Dedifferentiated amniotic fluid mesenchymal stem cell (primary cell): ENCODE results near the gene GPC5.
"Not testable (repeated sequence)": the region's sequence is repeated elsewhere in the genome, so short reads cannot be mapped to it uniquely, and the experiment has no call there.

Source experiments
- DNase-seq: peaks from one replicate; pipeline ENCODE4 v3.0.0-alpha.2; 2016; ENCODE audit errors: extremely low spot score

Gene GPC5

DNA sequence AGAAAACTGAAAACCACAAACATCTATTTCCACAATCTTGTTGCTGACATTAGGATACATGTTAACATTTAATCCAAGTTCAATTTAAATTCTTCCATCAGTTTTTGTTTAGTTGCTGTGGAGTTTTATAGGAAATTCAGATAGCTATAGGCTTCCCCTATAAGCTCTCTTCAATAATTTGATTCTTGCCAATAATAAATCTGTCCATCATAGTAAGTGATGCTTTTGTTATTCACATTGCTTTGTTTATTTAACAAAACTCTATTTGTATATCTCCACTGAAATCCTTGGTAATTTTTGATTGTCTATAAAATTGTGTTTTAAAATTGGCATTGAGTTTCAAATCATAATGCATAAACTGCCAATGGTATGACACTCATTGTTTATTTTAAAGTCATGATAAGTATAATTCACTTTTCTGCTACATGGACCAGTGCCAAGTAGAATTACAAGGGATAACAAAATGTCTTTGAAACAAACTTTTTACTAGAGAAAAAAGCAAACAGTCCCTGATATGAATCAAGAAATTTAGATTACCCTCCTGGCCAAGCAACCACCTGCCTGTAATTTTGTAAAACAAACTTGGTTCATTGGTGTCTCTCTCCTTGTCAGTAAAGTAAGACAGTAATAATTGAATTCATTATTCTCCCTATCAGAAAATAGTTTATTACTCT is 1250.9 kb downstream of the GPC5 start:
- no peak for DNase-seq

DNA sequence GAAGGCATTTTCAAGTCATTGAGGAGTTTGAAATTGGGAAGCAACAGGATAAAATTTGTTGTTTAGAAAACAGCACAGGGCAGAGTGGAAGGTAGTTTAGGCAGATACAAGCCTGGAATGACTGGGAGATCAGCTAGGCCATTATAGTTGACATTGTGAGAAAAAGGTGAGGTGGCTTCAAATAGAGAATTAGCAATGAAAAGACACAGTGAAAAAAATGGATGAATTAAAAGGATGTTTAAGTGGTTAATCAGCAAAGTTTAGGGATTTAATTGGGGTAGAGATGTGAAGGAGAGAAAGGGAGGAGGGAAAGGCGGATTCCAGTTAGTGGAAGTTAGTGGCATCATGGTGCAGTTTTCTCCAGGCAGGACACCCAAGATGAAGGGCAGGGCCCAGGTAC is 1257.7 kb downstream of the GPC5 start:
- DNase-seq = no peak

DNA sequence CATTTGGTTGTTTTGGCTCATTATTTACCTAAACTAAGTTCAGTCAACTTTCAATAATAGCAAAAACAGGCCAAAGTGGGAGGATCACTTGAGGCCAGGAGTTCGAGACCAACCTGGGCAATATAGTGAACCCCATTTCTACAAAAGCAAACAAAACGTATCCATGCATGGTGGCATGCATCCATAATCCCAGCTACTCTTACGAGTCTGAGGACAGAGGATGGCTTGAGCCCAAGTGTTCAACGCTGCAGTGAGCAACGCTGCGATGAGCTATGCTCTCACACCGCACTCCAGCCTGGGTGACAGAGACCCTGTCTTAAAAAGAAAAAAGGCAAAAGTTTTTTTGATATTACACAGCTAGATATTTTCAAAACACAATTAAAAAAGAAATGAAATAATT is 1258.2 kb downstream of the GPC5 start:
- DNase-seq = no peak

DNA sequence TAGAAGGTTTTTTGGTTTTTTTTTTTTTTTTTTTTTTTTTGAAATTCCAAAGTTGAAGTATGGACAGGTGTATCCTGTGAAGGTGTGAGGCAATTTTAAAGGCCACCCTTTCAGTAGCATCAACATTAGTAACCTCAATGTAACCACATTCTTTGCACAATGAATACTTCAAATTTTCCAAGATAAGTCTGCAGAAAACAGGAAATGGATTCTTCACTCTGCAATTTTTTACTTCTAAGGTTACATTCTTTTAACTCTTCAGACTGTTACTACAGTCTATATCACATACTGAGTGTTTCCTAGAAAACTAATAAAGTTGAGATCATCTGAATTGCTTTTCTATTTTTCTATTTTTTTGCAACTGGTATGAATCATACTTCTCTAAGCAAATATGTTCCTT is 1259.1 kb downstream of the GPC5 start:
- DNase-seq = no peak

DNA sequence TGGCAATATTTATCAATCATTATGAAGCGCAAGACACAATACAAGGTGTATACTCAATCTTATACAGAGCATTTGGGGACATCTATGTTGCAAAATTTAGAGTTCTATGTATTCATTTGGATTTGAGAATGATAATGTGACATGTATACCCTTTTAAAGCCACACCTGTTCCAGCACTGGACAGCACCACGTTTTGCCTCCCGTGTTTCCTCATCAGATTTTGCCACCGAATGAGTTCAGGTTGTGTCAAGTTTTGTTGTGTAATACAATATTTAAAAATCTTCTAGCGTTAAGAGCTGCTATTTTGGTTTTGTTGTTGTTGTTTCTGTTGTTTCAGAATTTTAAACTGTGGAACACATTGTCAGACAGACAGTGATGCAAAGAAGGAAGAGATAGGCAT is 1259.9 kb downstream of the GPC5 start:
- DNase-seq = no peak

DNA sequence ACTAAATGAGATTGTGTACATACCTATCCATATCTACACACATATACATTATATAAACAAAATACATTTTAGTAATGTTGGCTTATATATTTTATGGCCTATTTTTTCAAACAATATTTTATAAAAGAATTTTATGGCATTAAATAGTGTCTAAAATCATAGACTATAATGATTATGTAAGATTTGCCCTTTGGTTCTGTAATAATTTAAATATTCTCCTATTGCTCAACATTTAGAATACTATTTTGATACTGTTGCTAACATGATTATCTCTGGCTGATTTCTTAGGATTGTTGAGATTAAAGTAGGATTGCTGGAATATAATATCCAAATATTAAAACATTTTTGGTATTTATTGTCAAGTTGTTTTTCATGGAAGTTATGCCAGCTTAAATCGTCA is 1263.0 kb downstream of the GPC5 start:
- DNase-seq = no peak

DNA sequence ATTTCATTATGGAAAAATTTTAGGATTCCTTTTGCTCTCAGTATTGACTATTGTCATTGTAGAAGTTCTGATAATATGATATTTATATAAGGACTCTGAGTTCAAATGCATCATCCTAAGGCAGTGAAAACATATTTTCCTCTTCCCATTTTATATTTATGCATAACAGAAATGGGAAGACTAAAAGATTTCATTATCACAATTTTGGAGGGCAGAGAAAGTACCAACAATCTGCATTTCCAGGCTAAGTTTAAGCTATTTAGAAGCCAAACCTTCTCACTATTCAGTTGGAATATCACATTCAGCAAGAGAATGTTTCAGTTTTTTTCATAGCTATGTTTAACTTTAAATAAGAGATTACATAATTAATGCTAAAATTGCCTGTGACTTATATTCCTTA is 1269.7 kb downstream of the GPC5 start:
- DNase-seq = no peak

DNA sequence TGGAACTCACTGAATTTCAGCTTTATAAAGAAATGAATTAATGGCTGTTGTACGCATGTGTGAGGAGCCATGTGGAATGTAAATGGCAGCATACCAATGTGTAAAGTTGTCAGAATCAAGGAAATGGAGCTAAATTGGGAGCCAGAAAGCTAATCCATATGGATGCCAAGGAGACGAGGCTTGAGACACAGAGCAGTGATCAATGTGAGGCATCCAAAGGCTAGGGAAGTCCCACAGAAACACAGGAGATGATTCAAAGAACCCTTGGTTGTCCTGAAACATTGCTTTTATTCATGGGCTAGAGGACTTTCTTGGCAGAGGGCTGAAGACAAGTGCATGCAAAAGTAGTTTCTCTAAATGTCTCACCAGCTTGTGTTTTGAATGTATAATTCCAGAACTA is 1271.7 kb downstream of the GPC5 start:
- no peak for DNase-seq

DNA sequence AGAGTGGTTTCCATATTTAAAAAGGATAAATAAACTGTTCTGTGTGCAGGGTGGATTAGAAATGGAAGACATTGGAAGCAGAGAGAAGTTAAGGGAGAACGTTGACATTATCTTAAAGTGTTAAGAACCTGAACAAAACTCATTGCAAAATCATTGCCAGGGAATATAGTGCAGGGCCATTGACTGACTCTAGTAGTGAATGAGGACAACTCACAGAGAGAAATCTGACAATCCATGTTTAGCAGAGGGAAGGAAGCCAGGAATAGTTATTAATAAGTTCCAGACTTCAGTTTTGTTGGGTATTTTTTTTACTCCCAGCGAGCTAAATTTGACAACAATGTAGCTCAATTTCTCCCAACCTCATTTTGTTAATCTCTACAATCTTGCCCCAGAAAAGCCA is 1273.4 kb downstream of the GPC5 start:
- DNase-seq = no peak

DNA sequence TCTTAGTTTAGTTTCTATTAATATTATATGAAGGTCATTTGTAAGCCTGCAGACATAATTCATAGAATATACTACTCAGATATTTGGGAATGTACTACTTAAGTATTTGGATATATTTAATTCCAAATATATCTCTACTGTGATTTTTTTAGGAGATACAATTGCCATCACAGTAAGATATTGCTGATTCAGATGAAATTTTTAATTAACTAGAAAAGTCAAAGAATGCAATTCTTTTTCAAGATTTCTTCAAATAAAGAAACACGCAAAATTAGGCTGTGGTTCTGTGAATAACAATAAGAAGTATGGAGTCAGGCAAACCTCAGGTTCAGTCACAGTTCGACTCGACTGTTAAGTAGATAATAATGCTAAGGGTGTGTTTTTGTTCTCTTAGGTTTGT is 1277.8 kb downstream of the GPC5 start:
- DNase-seq = no peak

DNA sequence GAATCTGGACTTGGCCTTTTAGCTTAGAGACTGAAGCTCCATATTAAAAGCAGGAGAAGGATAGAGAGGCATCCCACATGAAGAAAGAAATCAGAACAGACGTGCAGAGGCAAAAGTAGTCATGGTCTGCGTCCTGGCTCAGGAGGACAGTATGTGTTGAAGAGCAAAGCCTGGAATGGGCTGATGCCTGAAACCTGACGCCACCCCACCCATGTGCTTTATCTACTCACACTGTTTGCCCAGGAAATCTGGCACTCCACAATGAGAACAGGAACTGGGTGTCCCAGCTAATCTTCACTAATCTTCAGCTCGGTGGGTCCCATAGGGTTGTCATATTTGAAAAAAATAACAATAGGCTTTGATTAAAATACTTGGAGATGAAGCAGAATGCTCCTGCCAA is 1279.2 kb downstream of the GPC5 start:
- no peak for DNase-seq

DNA sequence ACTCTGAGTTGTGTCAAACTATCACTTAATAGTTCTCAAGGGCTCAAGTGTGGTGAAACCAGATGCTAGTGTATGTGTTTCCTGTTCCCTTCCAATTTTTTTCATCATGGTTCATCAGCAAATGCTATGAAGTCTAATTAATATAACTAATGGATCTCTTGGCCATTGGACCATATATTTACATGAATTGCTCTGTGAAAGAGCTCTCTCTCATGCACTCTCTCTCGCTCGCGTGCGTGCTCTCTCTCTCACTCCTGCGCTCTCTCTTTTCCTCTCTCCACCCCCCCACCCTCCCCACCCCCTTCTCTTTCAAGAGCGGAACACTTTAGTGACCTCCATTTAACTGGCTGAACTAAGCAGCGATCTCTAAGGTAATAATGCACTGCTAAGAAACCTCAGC is 1281.2 kb downstream of the GPC5 start:
- no peak for DNase-seq

DNA sequence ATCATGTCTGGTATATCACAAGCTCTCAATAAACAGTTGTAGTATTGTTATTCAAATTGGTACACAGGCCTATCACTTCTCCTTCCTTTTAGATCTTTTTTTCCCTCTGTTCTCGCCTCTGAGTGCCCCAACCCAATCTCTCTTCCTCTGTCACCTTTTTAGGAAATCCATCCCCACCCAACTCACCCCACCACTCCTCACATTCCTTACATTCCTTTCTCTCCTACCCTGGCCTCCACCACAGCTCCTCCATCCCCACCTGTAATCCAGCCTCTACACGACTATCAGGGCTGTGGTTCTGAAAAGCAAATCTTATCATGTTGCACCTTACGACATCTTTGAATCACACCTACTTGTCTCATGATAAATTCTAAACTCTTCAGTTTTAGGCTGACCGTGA is 1282.8 kb downstream of the GPC5 start:
- DNase-seq = no peak

DNA sequence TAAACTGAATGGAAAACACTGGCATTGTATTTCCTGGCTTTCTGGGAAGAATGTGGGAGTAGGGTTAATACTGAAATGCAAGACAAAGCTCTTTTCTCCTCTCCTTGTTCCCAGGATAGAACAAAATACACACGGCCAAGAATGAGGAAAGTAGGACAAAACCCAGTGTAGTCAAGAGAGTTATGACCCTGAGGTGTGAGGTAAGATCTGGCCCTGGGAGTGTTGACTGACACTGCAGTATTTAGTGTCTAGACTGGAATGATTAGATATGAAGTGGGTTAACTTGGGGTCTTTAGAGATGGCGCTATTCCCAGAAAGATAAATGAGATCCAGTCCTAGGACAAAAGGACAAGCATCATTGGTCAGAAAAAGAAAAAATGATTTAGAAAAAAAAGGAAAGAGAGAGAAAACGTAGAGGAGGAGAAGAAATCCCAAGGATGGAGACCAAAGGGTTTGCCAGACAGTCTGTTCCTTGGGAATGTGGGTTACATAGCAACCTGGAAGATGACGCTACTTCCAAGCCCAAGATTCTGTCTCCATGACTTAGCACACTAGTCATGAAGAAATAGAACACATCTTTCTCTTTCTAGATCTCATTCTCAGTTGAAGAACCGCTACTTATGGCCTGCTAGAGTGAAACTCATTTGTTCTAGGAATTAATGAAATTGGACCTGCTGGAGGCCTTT is 1284.6 kb downstream of the GPC5 start:
- DNase-seq = no peak

DNA sequence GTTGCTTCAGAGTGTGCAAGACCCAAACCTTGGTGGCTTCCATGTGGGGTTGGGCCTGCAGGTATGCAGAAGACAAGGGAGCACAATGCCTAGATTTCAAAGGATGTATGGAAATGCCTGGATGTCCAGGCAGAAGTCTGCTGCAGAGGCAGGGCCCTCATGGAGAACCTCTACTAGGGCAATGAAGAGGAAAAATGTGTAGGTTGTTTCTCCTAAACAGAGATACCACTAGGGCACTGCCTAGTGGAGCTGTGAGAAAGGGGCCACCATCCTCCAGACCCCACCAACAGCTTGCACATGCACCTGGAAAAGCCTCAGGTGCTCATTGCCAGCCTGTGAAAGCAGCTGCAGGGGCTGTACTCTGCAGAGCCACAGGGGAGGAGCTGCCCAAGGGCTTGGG is 1295.6 kb downstream of the GPC5 start:
- no peak for DNase-seq

DNA sequence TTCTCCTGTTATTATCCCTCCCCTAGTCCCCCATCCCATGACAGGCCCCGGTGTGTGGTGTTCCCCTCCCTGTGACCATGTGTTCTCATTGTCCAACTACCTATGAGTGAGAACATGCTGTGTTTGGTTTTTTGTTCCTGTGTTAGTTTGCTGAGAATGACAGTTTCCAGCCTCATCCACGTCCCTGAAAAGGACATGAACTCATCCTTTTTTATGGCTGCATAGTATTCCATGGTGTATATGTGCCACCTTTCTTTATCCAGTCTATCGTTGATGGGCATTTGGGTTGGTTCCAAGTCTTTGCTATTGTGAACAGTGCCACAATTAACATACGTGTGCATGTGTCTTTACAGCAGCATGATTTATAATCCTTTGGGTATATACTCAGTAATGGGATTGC is 1297.4 kb downstream of the GPC5 start:
- not testable (repeated sequence) for DNase-seq

DNA sequence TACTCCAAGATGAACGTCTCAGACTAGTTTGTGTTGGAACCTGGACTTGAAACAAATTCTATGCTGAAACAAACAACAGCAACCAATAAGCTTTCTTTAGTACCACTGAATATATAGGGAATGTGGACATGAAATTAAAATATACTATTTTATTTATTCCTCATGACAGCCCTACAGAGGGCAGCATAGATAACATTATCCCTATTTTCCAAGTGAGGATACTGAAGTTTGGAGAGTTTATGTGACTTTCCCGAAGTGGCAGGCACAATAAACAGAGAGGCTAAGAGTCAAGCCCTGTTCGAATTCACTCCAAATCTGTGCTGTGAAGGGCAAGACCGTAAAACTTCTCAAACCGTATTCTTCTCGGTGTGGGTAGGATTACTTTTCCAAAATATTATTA is 1318.3 kb downstream of the GPC5 start:
- DNase-seq = no peak

DNA sequence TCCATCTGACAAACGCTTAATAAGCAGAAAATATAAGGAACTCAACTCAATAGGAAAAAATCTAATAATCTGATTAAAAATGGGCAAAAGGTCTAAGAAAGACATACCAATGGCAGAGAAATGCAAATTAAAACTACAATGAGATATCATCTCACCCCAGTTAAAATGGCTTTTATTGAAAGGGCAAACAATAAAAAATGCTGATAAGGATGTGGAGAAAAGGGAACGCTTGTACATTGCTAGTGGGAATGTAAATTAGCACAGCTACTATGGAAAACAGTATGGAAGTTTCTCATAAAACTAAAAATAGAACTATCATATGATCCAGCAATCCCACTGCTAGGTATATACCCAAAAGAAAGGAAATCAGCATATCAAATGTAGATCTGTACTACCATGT is 1319.4 kb downstream of the GPC5 start:
- no peak for DNase-seq

DNA sequence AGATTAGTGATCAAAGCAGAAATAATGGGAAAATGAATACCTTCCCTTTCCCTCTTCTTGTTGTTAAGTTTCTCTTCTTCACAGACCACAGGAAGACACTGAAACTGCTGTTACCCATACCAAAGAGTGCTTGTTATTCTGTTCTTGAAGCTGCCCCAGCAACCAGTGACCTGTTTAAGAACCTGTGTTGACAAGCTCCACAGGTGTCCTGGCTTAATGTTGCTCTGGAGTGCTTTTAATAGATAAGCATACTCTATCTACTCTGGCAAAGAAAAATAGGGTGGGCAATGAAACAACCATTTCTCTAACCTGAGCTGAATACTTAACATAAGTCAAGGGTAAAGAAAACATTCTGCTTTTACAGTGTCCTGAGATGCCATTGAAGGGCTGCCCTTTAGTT is 1321.4 kb downstream of the GPC5 start:
- no peak for DNase-seq

DNA sequence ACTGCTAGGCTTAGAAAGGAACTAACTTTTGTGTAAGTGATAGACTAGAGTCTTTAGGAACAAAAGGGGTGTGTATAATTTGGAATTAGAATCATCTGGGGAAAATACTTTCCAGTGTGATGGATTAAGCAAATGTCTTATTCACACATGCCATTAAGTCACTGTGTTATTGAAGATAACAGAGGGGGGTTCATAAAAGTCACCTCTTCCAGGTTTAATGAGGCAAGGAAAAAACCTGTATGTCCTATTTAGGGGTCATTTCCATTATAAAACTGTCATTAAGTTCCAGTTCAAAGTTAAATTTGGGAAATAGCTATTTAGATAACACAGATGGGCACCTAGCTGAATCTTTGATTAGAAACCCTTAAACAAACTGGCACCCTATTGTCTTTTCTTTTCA is 1323.2 kb downstream of the GPC5 start:
- DNase-seq = no peak

DNA sequence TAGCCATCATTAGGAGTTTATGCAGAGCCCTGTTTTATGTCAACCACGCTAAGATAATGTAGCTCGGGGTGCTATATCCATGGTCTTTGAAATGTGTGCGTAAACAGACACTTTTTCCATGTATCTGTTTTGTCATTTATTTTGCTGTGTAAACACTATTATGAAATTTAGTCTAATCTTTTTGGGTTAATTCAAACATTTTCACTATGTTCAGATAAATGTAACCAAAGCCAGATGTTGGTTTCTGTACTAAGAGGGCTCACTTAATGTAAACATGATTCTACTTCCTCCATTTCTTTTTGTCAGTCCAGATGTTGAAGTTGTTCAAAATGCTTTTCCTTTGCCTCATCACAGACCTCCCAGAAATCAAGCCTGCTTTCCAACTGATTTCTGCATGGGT is 1328.7 kb downstream of the GPC5 start:
- DNase-seq = no peak

DNA sequence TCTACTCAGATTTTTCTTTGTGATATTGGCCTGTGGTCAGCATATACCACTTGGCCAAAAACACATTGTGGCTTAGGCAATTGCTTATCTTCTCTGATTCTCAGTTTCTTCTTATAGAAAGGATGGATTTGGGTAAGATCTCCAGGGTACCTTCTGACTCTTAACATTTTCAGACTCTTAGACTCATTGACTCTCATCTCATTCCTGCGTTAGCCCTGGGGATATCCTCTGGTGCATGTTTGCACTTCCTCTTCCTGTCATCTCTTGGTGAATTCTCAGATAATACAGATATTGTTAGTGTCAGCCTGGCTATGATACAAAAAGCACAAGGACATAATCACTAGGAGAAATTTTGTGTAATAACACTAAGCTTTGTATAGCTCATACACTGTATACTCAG is 1335.6 kb downstream of the GPC5 start:
- DNase-seq = no peak

DNA sequence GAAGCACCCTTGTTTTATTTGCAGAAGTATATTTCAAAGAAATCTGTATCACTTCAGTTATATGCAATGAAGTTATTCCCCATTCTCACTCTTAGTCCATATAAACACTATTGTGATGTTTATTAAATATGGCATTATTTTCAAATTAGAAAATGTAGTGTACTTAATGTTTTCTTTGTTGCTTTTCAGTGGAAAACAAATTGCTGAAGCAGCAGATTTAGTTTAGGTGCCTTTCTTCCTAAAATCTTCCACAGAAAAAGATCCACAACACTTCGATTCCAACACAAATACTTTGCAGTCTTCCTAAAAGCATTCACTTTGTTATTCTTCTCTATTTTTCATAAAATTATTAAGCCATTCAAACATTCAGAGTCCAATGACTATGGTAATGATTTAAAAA is 1336.1 kb downstream of the GPC5 start:
- no peak for DNase-seq

DNA sequence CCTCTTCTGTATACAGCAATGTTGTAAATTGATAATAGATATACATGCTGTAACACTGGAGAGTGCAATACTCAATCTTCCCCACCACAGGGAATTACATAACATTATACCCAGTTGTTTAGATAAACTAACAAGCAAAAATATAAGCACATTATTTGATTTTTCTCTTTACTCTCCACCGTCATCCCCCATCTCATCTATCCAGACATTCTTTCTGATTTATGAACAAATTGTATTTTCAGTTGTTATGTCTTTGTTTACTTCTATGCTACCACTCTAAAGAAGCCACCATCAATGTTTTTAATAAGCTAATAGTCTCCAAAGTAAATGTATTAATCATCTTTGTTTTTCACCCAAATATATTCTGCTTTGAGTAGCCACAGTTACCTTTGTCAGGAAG is 1337.5 kb downstream of the GPC5 start:
- DNase-seq = no peak
